ENCODE results near the gene CFAP73.

DNA sequence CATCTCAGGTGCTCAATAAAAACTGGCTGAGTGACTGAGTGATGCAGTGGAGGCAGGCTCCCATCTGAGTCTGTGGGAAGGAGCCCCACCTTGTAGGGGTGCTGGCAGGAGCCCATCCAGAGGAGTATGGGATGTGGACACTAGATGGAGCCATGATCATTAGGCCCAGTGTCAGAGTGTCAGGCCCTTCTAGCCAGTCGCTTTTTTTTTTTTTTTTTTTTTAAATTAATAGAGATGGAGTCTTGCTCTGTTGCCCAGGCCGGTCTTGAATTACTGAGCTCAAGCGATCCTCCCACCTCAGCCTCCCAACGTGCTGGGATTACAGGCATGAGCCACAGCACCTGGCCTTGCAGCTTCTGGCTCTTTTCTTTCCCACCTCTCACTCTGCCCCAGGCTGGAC, 47.5 kb downstream of the CFAP73 start:
- TF ChIP-seq, protein P1, sequence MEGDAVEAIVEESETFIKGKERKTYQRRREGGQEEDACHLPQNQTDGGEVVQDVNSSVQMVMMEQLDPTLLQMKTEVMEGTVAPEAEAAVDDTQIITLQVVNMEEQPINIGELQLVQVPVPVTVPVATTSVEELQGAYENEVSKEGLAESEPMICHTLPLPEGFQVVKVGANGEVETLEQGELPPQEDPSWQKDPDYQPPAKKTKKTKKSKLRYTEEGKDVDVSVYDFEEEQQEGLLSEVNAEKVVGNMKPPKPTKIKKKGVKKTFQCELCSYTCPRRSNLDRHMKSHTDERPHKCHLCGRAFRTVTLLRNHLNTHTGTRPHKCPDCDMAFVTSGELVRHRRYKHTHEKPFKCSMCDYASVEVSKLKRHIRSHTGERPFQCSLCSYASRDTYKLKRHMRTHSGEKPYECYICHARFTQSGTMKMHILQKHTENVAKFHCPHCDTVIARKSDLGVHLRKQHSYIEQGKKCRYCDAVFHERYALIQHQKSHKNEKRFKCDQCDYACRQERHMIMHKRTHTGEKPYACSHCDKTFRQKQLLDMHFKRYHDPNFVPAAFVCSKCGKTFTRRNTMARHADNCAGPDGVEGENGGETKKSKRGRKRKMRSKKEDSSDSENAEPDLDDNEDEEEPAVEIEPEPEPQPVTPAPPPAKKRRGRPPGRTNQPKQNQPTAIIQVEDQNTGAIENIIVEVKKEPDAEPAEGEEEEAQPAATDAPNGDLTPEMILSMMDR (IDR thresholded peaks at IDR 0.05) = peak; percentile 18 to 66 (median 46)
- no peak for TF ChIP-seq POLR2A (IDR thresholded peaks at IDR 0.05)
